Amniotic stem cell (primary cell): ENCODE results near the gene ZNF883.
A peak's percentile ranks its signal among the peaks of the same experiment; 100 is the strongest.
"Not testable (repeated sequence)": the region's sequence is repeated elsewhere in the genome, so short reads cannot be mapped to it uniquely, and the experiment has no call there.

Experiments used
- DNase-seq: peaks from one replicate; lab custom pipeline; 2025; lab: John Stamatoyannopoulos, UW

ZNF883 gene

DNA sequence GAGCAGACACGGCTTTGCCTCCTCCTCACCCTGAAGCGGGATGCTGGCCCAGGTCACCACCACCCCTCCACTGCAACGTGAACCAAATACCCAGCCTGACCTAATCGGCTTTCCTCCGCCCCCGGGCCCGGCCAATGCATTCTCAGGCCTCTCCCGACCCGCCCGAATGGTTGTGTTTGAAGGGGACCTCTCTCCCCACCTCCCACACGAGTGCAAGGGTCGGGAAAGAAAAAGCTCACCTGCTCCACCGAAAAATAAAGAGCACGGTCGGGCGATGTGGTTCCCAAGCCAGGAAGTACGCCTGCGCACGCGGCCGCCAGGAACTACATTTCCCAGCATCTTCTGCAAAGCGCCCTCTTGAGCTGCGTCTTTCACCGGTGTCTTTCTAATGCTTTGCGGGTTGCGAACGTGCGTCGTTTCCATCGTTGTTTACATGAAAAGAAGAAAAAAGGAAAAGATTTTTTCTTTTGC lies at the start of gene ZNF883:
TSS of gene ZNF883 (minus strand) at position 282 of the 471 bp plus-strand sequence.
- DNase-seq, result peak; percentile 5

GRCh38 chr9:113061072-113061850 lies 49.3 kb upstream of the ZNF883 start:
- DNase-seq, result not testable (repeated sequence)

DNA sequence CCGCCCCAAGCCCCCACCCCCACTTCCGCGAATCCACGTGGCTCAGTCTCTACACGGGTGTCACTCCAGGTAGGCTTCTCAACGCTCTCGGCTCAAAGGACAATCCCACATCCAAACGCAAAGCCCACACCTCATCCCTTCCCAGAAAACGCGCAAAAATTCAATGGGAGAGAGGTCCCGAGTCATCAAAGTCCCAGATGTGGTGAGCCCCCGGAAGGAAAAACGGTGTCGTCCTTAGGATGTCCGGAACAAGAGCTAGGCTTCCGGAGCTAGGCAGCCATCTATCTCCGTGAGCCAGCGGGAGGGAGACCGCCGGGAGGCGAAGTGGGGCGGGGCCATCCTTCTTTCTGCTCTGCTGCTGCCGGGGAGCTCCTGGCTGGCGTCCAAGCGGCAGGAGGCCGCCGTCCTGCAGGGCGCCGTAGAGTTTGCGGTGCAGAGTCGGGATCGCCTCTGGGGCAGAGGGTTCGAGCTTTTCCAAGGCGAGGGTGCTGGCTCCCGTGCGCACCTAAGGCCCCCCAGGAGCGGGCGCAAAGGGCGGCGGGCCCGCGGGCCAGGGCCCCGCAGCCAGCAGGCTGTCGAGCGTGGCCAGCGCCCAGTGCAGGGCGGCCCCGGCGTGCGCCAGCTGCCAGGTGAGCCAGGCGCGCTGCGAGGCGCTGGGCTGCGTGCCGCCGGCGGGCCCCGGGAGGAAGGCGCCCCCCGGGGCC lies 47.7 kb upstream of the ZNF883 start:
- DNase-seq, result not testable (repeated sequence)

DNA sequence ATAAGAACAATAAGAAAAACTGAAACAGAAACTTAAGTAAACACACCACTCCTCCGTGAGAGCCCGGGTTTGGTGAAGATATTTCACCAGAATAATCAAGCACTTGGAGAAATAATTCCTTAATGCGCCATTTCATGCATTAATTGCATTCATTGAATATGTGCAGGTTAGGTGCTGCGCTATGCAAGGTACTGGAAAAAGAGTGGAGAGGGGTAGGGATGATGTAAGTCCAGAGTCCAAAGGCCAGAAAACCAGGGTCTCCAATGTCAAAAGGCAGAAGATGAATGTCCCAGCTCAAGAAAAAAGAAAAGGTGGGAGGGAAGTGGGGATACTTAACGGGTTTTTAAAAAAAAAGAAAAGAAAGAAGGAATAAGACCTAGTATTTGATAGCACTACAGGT lies 45.2 kb upstream of the ZNF883 start:
- DNase-seq, result no peak

- DNase-seq, result peak; percentile 80
Observed at GRCh38 chr9:113056191-113057106, 44.5 kb upstream of the ZNF883 start, which contains the start of gene ZFP37. Gene ZFP37 (minus strand): TSS chr9:113056724. CDS start chr9:113056688, 36 bp downstream.

GRCh38 chr9:113042884-113043657 lies 31.1 kb upstream of the ZNF883 start:
- no peak for DNase-seq

DNA sequence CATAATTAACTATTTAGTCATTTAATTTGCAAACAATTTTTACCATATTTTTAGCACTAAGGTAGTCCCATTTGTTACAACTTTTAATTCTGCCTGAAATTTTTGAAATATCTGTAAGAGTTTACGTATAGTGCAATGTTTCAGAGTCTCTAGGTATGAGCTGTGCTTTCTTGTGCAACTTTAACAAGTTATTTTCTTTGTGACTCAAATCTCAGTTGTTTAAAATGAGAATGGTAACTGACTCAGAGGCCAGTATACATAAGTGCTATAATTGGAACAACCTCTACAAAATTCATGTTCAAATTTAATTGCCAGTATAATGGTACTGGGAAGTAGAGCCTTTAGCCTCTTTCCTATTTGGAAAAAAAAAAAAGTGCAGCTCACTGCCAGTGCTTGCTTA lies 14.2 kb upstream of the ZNF883 start:
- no peak for DNase-seq

DNA sequence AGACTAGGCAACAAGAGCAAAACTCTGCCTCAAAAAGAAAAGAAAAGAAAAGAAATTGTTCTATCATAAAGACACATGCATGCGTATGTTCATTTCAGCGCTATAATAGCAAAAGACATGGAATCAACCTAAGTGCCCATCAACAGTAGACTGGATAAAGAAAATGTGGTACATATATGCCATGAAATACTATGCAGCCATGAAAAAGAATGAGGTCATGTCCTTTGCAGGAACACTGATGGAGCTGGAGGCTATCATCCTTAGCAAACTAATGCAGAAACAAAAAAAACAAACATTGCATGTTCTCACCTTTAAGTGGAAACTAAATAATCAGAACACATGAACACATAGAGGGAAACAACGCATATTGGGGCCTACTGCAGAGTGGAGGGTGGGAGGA lies 6.3 kb upstream of the ZNF883 start:
- DNase-seq, result no peak

DNA sequence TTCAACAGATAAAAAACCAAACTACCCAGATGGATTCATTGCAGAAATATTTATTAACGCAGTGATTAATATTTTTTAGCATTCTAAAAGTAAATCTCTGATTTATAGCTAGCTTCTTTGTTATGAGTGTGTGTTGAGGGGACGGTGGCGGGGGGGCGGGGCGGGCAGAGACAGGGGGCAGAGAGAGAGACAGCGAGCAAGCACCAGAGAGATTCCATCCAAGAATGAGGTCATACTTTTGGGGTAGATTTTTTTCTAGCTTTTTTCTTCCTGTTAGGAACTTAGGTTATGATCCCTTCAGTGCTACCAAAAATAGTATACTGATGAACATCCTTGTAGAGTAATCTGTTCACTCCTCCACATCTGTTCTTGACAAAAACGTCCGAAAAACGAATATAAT lies 500 bp upstream of the ZNF883 start:
- DNase-seq, result no peak

GRCh38 chr9:113005777-113006176 lies 6.2 kb downstream of the ZNF883 start:
- DNase-seq, result no peak

DNA sequence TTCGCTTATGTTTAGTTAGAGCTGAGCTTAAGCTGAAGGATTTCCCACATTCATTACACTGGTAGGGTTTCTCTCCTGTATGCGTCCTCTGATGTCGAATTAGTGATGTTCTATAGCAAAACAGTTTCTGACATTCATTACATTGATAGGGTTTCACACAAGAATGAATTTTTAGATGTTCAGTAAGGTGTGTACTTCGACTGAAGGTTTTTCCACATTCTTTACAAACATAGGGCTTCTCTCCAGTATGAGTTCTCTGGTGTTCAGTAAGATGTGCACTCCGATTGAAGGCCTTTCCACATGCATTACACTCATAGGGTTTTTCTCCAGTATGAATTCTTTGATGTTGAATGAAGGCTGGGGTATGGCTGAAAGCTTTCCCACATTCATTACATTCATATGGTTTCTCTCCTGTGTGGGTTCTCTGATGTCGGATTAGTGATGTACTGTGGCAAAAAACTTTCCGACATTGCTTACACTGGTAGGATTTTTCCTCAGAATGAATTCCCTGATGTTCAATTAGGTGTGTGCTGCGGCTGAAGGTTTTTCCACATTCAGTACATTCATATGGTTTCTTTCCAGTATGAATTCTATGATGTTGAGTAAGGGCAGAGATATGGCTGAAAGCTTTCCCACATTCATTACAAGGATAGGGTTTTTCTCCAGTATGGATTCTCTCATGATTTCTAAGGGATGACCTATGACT lies 14.6 kb downstream of the ZNF883 start:
- DNase-seq, result no peak

GRCh38 chr9:112971415-112971814 lies 40.6 kb downstream of the ZNF883 start:
- DNase-seq, result no peak

GRCh38 chr9:112970939-112971338 lies 41.1 kb downstream of the ZNF883 start:
- DNase-seq, result no peak

GRCh38 chr9:112969730-112970129 lies 42.3 kb downstream of the ZNF883 start:
- DNase-seq, result no peak

GRCh38 chr9:112955550-112955949 lies 56.4 kb downstream of the ZNF883 start:
- no peak for DNase-seq

DNA sequence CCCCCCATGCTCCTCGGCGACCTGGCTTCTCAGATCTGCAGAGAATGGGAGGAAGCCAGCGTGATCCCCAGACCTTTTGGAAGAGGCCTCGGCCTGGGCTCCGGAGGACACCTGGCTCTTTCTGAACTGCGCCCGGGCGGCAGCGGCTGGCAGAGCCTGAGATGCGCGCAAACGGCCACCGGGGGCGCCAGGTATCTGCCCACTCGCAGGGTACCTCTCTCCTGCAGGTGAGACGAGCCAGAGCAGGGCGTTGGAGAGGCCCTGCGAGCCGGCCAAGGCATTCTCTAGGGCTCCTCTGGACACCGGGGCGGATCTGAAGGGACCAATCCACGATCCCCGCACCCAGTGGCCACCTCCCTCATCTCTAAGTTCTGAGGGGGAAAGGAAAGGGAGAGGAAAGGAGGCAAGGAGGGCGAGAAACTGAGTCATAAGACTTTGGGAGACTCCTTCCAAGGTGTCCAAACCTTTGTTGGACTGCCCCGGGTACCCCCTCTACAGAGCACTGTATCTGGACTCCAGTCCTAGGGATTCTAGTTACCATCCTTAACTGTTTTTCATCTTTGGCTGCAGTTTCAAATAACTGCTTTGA lies 66.3 kb downstream of the ZNF883 start:
- no peak for DNase-seq

DNA sequence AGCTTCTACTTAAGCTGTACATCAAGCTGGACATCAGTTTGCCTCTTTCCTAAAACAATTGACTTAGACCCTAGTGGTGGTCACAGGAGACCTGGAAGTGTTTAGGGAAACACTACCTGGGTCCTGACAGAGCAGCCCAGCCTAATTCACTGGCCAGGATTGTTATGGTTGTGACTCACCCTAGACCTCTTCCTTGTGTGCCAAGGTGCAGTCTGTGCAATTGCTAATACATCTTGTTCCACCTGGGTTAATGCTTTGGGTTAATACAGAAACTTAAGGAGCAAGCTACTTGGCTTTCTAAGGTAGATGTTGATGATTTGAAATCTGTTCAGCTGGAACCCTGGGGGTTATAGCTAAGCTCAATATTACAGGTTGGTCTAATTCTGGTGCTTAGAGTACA lies 72.6 kb downstream of the ZNF883 start:
- no peak for DNase-seq

- no peak for DNase-seq
Observed at GRCh38 chr9:112933696-112934095, 78.3 kb downstream of the ZNF883 start.

DNA sequence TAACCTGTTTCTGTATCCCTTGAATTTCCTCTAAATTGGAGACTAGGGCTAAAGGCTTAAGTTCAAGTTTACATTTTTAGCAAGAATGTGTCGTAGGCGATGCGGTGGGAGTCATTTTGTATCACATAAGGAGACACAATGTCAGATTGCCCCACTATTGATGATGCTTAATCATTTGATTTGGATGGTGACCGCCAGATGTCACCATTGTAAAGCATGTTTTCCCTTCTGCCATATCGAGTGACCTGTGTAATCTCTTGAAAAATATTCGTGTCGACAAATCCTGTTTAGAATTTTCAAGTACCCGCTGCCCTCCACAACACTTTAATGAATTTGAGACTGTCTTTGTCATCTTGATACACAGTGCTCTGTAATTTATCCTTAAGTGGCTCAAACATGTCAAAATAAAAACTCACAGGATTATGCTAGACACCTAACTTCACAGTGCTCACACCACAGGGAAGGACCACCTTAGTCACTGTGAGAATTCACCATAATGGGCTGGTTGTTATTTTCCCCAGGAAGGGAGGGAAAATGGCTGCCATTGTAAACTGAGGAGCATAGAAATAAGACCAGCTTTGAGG lies 86.8 kb downstream of the ZNF883 start:
- DNase-seq, result no peak

GRCh38 chr9:112921549-112921948 lies 90.4 kb downstream of the ZNF883 start:
- DNase-seq, result peak; percentile 21
